ENCODE data around the gene HBA2. TPM values are rescaled to one million over a fixed set of nuclear protein-coding genes. Genes with fewer than 3 reads are reported as not detected.

The HBA2 gene
- total and polyA plus RNA-seq, 2 donors from 2014 or later: 11.1 to 33.9 TPM

DNA sequence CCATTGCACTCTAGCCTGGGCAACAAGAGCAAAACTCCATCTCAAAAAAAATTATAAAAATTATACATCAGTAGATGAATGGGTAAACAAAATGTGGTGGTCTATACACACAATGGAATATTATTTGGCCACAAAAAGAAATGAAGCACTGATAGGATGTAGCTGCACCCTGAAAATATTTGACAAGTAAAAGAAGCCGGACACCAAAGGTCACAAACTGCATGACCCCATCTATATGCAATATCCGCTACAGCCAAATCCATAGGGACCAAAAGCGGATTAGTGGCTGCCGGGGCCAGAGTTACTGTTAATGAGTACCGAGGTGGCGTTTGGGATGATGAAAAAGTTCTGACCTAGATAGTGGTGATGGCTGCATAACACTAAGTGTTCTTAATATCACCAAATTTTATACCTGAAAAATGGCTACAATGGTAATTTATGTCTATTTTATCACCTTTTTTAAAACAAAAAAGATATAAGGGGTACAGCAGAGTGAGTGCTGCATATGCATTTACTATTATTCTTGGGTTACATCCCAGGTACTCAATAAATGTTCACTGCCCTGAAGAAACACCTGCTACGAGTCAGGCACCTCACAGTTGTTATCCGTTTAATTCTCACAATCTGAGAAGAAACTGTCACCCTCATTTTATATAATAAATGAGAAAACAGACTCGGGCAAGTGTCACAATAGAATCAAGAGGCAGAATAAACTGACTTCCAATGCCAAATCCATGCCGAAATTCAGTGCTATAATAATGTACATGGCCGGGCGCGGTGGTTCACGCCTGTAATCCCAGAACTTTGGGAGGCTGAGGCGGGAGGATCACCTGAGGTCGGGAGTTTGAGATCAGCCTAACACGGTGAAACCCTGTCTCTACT, 6.8 kb downstream of the HBA2 start:
- DNase-seq (no peak), FAIRE-seq (no peak)
- Histone ChIP-seq H3K27ac (ENCODE audit: low read depth in 2 of 2, low read length in 2 of 2) (no peak overlapping the region), H3K4me3 (ENCODE audit: low read length in 3 of 3) (no peak overlapping the region), H3K27me3 (ENCODE audit: control insufficient read depth, insufficient read depth, low read length) (peaks cover 25% of the 10 kb centered on the region), H3K9ac (ENCODE audit: low read length in 3 of 3) (no peak overlapping the region), H3K4me1 (ENCODE audit: control insufficient read depth in 2 of 3, insufficient read depth in 2 of 3, low read depth in 1 of 3, low read length in 3 of 3) (peaks cover 0 to 3% (median 0%) of the 10 kb centered on the region in 3 donors), H3K36me3 (ENCODE audit: control insufficient read depth in 2 of 3, insufficient read depth in 3 of 3, low read length in 3 of 3) (no peaks in the 10 kb centered on the region), H3K9me3 (ENCODE audit: control insufficient read depth in 2 of 3, insufficient read depth in 1 of 3, low read length in 3 of 3) (no peaks in the 10 kb centered on the region)
- intact Hi-C loops (cut with DNase I): no loop called here
- TF ChIP-seq CTCF (IDR thresholded peaks at IDR 0.05; ENCODE audit: borderline replicate concordance, extremely low read depth, insufficient read depth): no peak

- peak; percentile 50 to 79 (median 68) for DNase-seq
- intact Hi-C loops (cut with DNase I): no loop called here
- Histone ChIP-seq H3K9me3 (ENCODE audit: control insufficient read depth in 2 of 3, insufficient read depth in 1 of 3, low read length in 3 of 3) (no peaks in the 10 kb centered on the region), H3K27me3 (ENCODE audit: control insufficient read depth, insufficient read depth, low read length) (peaks cover 21% of the 10 kb centered on the region), H3K4me1 (ENCODE audit: control insufficient read depth in 2 of 3, insufficient read depth in 2 of 3, low read depth in 1 of 3, low read length in 3 of 3) (peaks cover 0 to 3% (median 0%) of the 10 kb centered on the region in 3 donors), H3K27ac (ENCODE audit: low read depth in 2 of 2, low read length in 2 of 2) (no peak within 1 kb of the TSS), H3K4me3 (ENCODE audit: low read length in 3 of 3) (no peak within 1 kb of the TSS), H3K36me3 (ENCODE audit: control insufficient read depth in 2 of 3, insufficient read depth in 3 of 3, low read length in 3 of 3) (no peaks in the 10 kb centered on the region), H3K9ac (ENCODE audit: low read length in 3 of 3) (no peak within 1 kb of the TSS)
- FAIRE-seq: no peak
- no peak for TF ChIP-seq CTCF (IDR thresholded peaks at IDR 0.05; ENCODE audit: borderline replicate concordance, extremely low read depth, insufficient read depth)
These were observed 7.5 kb downstream of the HBA2 start, which contains the start of gene HBQ1 for GRCh38 chr16:180101-180675. Gene HBQ1 (plus strand): TSS chr16:180459. CDS start chr16:180487, 28 bp downstream.

- no peaks in the 10 kb centered on the region for H3K36me3 ChIP-seq (ENCODE audit: control insufficient read depth in 2 of 3, insufficient read depth in 3 of 3, low read length in 3 of 3)
- no peak overlapping the region for H3K27ac ChIP-seq (ENCODE audit: low read depth in 2 of 2, low read length in 2 of 2)
- DNase-seq: peak; percentile 63 to 88 (median 84)
- no peak for FAIRE-seq
- no peak for TF ChIP-seq CTCF (IDR thresholded peaks at IDR 0.05; ENCODE audit: borderline replicate concordance, extremely low read depth, insufficient read depth)
- no peak overlapping the region for H3K4me3 ChIP-seq (ENCODE audit: low read length in 3 of 3)
- peaks cover 16% of the 10 kb centered on the region for H3K27me3 ChIP-seq (ENCODE audit: control insufficient read depth, insufficient read depth, low read length)
- no peaks in the 10 kb centered on the region for H3K9me3 ChIP-seq (ENCODE audit: control insufficient read depth in 2 of 3, insufficient read depth in 1 of 3, low read length in 3 of 3)
- no peak overlapping the region for H3K9ac ChIP-seq (ENCODE audit: low read length in 3 of 3)
- intact Hi-C loops (cut with DNase I): no loop called here
- H3K4me1 ChIP-seq (ENCODE audit: control insufficient read depth in 2 of 3, insufficient read depth in 2 of 3, low read depth in 1 of 3, low read length in 3 of 3): peaks cover 0 to 3% (median 0%) of the 10 kb centered on the region in 3 donors
These were observed 8.2 kb downstream of the HBA2 start for GRCh38 chr16:180681-181564.

Measured in kidney (tissue), 14 donors.